NCI-H1105 treated with DMSO at 0.1 percent for 48 hours (cell line): ENCODE data around the gene CCDC183.
A peak's percentile ranks its signal among the peaks of the same experiment; 100 is the strongest.
"Not testable (repeated sequence)": the region's sequence is repeated elsewhere in the genome, so short reads cannot be mapped to it uniquely, and the experiment has no call there.

Experiments
- DNase-seq: peaks from one replicate; lab custom pipeline; 2025; lab: John Stamatoyannopoulos, UW

Gene CCDC183

DNA sequence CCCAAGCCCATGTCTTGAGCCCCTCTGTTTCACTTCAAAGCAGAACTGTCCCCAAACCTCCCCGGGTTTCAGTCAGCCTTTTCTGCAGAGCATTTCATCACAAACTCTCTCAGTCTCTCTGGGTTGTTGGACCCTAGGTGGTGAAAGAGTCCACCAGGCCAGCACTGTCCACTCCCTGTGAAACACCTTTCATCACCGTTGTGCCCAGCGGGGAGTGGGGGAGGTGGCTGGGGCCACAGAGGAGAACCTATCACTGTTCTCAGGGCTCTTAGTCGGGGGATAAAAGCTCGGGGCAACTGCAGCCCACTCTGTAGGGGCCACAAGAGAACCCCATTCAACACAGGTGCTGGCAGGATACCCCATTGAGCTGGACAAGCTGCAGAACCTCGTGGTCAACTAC, 6.2 kb downstream of the CCDC183 start:
- DNase-seq, result no peak

GRCh38 chr9:136803009-136803550, 6.9 kb downstream of the CCDC183 start:
- not testable (repeated sequence) for DNase-seq

DNA sequence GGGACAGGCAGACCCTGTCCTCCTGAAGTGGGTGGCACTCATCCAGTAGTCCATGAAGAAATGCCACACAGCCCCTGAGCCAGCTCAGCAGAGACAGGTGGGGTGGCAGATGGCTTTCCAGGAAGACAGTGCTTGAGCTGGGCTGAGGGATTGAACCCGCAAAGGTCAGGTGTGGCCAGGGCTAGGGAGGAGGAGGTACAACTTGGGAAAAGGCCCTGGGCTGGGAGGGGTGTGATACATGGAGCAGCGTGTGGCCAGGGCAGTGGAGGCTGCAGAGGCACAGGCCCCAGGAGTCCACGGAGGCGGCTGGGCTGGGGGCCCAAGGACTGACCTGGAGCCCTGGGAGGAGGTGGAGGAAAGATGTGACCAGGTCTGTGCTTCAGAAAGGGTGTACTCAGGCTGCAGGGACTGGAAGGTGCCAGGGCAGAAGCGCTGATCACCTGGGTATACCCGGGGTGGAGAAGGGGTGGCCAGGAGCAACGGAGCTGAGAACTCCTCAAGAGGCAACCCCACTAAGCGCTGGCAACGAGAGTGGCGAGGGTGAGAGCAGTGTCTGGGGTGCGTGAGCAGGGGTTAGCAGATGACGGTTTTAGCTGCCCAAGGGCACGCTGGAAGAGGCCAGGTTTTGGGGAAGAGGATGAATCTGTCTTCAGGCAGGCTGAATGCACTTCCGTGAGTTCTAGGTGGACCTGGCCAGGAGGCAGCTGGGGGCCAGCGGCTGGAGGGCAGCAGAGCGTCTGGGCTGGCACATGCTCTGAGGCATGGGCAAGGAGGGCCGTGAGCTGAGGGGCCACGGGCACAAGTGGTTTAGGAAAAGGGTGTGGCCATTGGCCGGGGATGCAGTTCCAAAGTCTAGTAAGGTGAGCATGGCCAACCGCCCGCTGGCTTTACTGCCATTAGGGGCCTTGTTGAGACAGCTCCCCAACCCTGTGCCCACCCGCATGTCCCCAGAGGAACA, 7.7 kb downstream of the CCDC183 start:
- DNase-seq, result no peak

DNA sequence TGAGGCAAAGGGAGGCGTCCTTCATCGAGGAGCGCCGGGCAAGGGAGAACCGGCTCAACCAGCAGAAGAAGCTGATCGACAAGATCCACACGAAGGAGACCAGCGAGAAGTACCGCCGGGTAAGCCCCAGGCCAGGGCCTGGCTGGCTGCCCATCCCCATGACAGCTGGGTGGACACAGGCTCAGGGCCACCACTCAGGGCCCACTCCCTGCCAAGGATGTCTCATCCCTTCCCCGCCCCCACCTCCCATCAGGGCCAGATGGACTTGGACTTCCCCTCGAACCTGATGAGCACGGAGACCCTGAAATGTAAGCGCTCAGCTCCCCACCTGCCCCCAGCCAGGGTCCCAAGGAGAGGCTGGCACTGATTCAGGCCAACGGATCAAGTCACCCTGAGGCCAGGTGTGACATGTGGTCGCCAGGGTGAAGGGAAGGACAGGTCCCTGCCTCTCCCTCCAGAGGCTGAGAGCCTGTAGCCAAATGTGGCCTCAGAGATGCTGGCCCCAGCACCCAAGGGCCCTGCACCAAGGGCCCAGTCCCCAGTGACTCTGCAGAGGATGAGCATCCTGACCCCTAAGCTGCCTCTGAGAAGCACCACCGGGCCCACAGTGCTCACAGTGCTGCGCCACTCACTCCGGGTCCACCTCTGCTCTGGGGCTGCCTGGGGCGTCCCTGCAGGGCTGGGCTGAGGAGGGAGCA, 8.5 kb downstream of the CCDC183 start:
- no peak for DNase-seq

- DNase-seq, result no peak
Measured at GRCh38 chr9:136805207-136805740, 9.1 kb downstream of the CCDC183 start.

GRCh38 chr9:136806067-136806466, 9.9 kb downstream of the CCDC183 start:
- DNase-seq, result no peak

DNA sequence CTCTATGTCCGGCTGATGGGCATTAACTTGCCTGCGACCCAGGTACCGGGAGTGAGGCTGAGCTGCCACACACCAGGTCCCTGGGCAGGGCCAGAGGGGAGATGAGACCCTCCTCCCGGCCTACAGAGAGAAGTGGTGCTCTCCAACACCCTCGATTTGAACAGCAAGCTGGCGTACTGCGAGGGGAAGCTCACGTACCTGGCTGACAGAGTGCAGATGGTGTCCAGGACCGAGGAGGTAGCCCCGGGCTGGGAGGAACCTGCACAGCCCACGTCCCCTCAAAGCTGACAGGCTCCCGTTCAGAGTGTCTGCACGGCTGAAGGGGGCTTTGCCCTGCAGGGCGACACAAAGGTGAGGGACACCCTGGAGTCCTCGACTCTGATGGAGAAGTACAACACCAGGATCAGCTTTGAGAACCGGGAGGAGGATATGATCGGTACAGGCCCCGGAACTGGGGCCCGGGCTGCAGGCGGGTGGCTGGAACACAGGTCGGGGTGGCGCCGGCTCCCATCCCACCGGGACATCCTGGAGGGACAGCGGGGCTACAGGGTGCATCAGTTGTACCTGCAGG, 10.6 kb downstream of the CCDC183 start:
- DNase-seq, result no peak

DNA sequence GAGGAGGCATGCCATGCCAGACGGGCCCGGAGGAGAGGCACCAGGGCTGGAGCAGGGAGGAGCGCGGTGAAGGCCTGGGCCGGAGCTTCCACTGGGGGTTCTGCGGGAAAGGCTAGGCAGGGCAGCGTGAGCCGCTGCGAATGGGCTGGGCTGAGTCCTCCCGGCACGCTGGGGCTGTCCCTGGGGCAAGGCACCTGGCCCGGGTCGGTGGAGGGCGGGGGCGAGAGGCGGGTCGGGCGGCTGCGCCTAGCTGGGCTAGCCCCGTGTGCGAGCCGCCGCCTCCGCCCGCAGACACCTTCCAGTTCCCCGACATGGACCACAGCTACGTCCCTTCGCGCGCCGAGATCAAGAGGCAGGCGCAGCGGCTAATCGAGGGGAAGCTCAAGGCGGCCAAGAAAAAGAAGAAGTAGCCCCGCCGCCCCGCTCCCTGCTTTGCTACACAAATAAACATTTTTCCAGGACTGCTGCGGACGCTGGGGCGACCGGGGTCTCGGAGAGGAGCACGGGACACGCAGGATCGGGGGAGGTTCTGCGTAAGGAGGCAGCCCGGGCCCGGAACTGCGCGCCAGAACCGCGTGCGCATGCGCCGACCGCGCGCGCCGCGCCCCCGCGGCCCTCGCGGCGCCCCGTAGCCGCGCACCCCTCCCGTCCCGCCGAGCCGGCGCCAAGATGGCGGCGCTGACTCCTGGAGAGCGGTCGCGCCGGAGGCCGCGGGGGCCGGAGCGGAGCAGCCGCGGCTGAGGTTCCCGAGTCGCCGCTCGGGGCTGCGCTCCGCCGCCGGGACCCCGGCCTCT, 11.3 kb downstream of the CCDC183 start, which contains the start of gene RABL6:
TSS of gene RABL6 (plus strand) at position 668 of the 794 bp plus-strand sequence. CDS start 249 bp downstream, outside the sequence.
- DNase-seq, result peak; percentile 67

DNA sequence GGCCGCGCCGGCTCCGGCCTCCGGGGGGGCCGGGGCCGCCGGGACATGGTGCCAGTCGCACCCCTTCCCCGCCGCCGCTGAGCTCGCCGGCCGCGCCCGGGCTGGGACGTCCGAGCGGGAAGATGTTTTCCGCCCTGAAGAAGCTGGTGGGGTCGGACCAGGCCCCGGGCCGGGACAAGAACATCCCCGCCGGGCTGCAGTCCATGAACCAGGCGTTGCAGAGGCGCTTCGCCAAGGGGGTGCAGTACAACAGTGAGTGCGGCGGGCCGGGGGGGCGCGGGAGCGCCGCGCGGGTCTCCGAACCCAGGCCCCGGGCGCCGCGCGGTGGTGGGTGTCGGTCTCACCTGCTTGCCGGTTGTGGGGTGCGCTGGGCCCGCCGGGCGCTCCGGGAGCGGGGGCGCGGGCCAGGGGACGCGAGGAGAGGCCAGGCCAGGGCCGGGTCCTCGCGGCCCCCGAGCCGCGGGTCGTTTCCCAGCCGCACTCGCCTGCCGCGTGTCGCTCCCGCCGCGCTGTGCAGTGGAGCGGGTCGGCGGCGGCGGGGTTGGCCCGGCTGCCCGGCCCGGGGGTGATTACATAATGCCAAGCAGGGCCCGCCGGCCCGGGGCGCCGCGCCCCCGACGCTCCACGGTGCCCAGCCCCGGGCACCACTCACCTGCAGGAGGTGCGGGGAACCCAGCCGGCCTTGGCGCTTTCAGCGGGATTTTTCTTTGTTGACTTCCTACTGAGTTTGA, 12.1 kb downstream of the CCDC183 start:
- DNase-seq, result no peak

DNA sequence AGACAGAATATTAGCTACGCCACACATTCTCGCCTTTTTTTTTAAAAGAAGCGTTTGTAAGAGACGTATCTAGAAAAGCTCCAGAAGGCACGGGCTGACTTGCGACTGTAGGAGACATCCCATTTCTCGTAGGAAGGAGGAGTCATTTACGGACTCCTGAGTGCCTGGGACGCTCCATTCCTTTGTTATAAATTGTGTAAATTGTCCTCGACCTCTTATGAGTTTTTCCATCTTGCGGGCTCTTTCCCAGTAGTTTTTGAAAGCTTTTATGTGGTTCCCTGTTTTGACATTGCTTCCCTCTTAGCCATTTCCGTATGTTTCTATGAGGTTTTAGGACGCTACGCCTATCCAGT, 12.6 kb downstream of the CCDC183 start:
- DNase-seq, result no peak

GRCh38 chr9:136814725-136815421, 18.7 kb downstream of the CCDC183 start:
- DNase-seq, result no peak

DNA sequence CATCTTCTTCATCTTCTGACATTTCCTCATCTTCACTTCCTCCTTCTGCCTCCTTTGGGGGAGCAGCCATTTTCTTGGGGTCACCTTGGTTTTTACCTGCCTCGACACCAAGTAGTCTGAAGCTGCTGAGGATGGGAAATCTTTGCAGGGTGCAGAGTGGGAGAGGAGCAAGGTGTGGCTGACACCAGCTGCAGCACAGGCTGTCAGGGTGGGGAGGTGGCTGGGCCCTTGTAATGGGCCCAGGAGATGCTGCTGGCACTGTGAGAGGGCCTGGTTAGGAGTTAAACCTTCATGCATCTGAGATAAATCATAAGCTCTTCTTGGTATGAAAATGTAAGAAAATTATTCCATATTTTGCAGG, 19.3 kb downstream of the CCDC183 start:
- no peak for DNase-seq

GRCh38 chr9:136820971-136821825, 25.1 kb downstream of the CCDC183 start:
- no peak for DNase-seq

GRCh38 chr9:136821826-136822544, 25.8 kb downstream of the CCDC183 start:
- DNase-seq, result no peak

DNA sequence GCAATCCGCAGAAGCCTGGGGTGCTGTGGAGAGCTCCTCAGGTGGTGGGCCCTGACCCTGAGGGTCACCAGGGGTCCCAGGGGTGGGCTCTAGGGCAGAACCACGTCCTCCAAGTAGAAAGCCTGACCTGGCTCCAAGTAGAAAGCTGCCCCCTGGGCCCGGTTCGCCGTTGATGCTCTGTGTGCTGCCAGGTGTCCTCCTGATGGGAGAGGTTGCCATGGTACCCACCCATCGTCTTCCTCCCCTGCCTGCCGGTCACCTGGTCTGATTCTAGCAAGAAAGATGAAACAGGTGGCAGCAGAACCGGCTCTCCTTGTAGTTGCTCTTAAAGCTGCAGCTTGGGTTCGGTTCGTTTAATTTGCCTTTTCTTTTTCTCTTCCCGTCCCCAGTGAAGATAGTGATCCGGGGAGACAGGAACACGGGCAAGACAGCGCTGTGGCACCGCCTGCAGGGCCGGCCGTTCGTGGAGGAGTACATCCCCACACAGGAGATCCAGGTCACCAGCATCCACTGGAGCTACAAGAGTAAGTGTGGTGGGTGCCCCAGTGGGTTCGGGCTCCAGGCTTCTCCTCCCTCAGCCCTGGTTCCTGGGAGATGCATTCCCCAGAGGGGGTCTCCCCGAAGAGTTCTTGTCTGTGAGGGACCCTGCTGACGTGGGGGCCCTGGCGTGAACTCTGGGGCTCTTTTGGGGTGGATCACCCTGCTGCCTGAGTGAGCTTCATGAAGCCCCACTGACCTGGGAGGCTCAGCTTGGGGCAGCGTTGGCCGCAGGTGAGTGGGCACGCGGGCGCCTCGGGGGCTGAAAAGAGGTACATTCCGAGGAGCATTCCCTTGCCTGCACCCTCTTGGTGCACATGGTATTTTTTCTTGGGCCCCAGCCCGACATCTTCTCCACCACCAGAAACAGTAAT, 27.3 kb downstream of the CCDC183 start:
- no peak for DNase-seq

DNA sequence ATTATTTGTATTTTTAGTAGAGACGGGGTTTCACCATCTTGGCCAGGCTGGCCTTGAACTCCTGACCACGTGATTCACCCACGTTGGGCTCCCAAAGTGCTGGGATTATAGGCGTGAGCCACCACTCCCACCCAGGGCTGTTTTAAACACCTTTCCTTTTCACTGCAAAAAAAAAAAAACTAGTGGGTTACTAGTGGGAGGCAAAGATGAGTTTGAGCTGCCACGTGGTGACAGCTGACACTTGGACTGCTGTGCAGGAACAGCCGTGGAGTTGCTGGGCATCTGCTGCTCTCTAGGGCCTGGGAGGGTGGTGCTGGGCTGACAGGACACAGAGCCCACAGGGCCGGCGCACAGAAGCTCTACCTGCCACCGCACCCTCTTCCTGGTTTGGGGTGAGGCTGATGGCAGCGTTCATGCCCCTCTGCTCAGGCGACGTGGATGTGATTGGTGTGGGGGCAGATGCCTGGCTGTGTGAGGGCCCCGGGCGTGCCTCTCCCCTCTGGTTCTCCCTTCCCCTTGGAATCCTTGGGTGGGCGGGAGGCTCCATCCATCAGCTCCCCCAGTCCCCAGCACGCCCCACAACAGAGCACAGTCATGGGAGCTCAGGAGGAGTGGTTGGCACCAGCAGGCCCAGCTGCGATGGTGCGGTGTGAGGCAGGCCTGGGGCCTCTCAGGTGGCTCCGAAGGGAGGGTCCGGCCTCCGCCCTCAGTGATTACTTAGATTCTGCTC, 28.5 kb downstream of the CCDC183 start:
- no peak for DNase-seq
